ENCODE data around the gene MCM9.

GRCh38 chr6:118982575-118982911 lies 47.6 kb upstream of the MCM9 start:
- TF ChIP-seq ZBTB21 (CRISPR knock-in tag; IDR thresholded peaks at IDR 0.05; ENCODE audit: borderline replicate concordance) (no peak), CTCF (IDR thresholded peaks at IDR 0.05) (no peak), NR1H2 (CRISPR knock-in tag; IDR thresholded peaks at IDR 0.05) (no peak), SP1 (CRISPR knock-in tag; conservative IDR thresholded peaks at IDR 0.05) (no peak), ETV6 (CRISPR knock-in tag; IDR thresholded peaks at IDR 0.05) (no peak), HMGXB4 (CRISPR knock-in tag; IDR thresholded peaks at IDR 0.05) (no peak), ZBTB43 (CRISPR knock-in tag; IDR thresholded peaks at IDR 0.05) (no peak), MAX (CRISPR knock-in tag; IDR thresholded peaks at IDR 0.05) (no peak), PRDM15 (CRISPR knock-in tag; IDR thresholded peaks at IDR 0.05) (no peak)

Measured in WTC11 (cell line).